ENCODE measurements around the gene PCSK4. TPM values are rescaled to one million over a fixed set of nuclear protein-coding genes. Genes with fewer than 3 reads are reported as not detected.

Gene PCSK4
- total and polyA plus RNA-seq, 2 donors (not counting 3 experiments of a cell fraction or from before 2014, with no cell fraction given): 1.2 to 1.7 TPM

DNA sequence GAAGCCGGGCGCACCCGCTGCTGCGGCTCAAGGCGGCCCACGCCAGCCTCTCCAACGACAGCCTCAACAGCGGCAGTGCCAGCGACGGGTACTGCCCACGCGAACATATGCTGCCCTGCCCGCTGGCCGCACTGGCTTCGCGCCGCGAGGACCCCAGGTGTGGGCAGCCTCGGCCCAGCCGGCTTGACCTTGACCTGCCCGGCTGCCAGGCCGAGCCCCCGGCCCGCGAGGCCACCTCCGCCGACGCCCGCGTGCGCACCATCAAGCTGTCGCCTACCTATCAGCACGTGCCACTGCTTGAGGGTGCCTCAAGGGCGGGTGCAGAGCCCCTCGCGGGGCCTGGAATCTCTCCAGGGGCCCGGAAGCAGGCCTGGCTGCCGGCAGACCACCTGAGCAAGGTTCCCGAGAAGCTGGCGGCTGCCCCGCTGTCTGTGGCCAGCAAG, 24.1 kb downstream of the PCSK4 start:
- Histone ChIP-seq H3K36me3 (ENCODE audit: control insufficient read depth in 2 of 2, extremely low read depth in 1 of 2, insufficient read depth in 2 of 2, low read length in 2 of 2) (no peaks in the 10 kb centered on the region), H3K9me3 (replicated peaks; ENCODE audit: control insufficient read depth, insufficient read depth, low read length) (no peaks in the 10 kb centered on the region), H3K4me2 (ENCODE audit: insufficient read depth, low read length) (peak overlapping the region; percentile 2), H2AFZ (ENCODE audit: low read depth, low read length) (no peak overlapping the region), H3K9me1 (replicated peaks; ENCODE audit: control insufficient read depth, extremely low read depth, insufficient read depth, low read length) (no peaks in the 10 kb centered on the region), H3K79me2 (ENCODE audit: control insufficient read depth, insufficient read depth, low read length) (no peaks in the 10 kb centered on the region), H3K4me1 (ENCODE audit: control insufficient read depth, extremely low read depth, insufficient read depth, low read length) (peaks cover 5% of the 10 kb centered on the region), H3K27ac (ENCODE audit: insufficient read depth, low read depth, low read length) (no peak overlapping the region), H3K27me3 (ENCODE audit: control insufficient read depth in 2 of 2, insufficient read depth in 2 of 2, low read length in 2 of 2) (peaks cover 29 to 59% of the 10 kb centered on the region in 2 experiments), H3K9ac (replicated peaks; ENCODE audit: extremely low read depth, insufficient read depth, low read length) (no peak overlapping the region), H3K4me3 (replicated peaks in 1 of 3; ENCODE audit: insufficient read depth in 1 of 3, low read depth in 1 of 3, low read length in 3 of 3) (no peak overlapping the region), H4K20me1 (replicated peaks; ENCODE audit: control insufficient read depth, extremely low read depth, insufficient read depth, low read length) (no peaks in the 10 kb centered on the region)
- no peak for FAIRE-seq
- intact Hi-C loops (cut with micrococcal nuclease): no loop called here
- TF ChIP-seq GATA2 (IDR thresholded peaks at IDR 0.05; ENCODE audit: insufficient read depth, insufficient read length, low read depth, low read length) (no peak), FOS (IDR thresholded peaks at IDR 0.05; ENCODE audit: borderline replicate concordance, insufficient read depth, low read length) (no peak), POLR2A (IDR thresholded peaks at IDR 0.05; ENCODE audit: low read depth, low read length) (no peak), MAX (IDR thresholded peaks at IDR 0.05; ENCODE audit: insufficient read depth, insufficient read length) (no peak), EZH2 (IDR thresholded peaks at IDR 0.05; ENCODE audit: borderline replicate concordance, low read depth, low read length, severe bottlenecking) (no peak), POLR2AphosphoS5 (IDR thresholded peaks at IDR 0.05; ENCODE audit: insufficient read depth, low read depth, low read length) (no peak), MYC (IDR thresholded peaks at IDR 0.05; ENCODE audit: low read depth, low read length) (no peak), JUN (IDR thresholded peaks at IDR 0.05; ENCODE audit: borderline replicate concordance, insufficient read depth, insufficient read length, low read depth) (no peak)
- TF ChIP-seq, protein P1, sequence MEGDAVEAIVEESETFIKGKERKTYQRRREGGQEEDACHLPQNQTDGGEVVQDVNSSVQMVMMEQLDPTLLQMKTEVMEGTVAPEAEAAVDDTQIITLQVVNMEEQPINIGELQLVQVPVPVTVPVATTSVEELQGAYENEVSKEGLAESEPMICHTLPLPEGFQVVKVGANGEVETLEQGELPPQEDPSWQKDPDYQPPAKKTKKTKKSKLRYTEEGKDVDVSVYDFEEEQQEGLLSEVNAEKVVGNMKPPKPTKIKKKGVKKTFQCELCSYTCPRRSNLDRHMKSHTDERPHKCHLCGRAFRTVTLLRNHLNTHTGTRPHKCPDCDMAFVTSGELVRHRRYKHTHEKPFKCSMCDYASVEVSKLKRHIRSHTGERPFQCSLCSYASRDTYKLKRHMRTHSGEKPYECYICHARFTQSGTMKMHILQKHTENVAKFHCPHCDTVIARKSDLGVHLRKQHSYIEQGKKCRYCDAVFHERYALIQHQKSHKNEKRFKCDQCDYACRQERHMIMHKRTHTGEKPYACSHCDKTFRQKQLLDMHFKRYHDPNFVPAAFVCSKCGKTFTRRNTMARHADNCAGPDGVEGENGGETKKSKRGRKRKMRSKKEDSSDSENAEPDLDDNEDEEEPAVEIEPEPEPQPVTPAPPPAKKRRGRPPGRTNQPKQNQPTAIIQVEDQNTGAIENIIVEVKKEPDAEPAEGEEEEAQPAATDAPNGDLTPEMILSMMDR (IDR thresholded peaks at IDR 0.05; ENCODE audit: extremely low read depth in 1 of 2, insufficient read depth in 1 of 2, low read depth in 1 of 2, low read length in 2 of 2): no peak
- dilution Hi-C loops (cut with MboI; ENCODE audit: extremely low pct_ligation_motif_present, low sequenced_read_pairs): no loop called here
- BruUV-seq (replicated peaks): no TSS peak
- ChIA-PET POLR2A (no interaction called here), CTCF (interaction anchor here (0.6 to 3.6 kb wide), 16 partner anchors 8 to 389 kb away, joined by 3 to 14 read pairs (median 5); partner anchors contain the start of gene REEP6)
- no peak for DNase-seq (ENCODE audit: low read depth, low spot score)

Measured in endothelial cell of umbilical vein (primary cell).